ENCODE results near the gene PAK6. TPM values are rescaled to one million over a fixed set of nuclear protein-coding genes. Genes with fewer than 3 reads are reported as not detected.

PAK6 gene
- total RNA-seq, 4 donors from 2014 or later, result 0.72 to 1.5 TPM; not detected in 2

- no peak for ATAC-seq (ENCODE audit: low FRiP score)
- TF ChIP-seq, protein P1, sequence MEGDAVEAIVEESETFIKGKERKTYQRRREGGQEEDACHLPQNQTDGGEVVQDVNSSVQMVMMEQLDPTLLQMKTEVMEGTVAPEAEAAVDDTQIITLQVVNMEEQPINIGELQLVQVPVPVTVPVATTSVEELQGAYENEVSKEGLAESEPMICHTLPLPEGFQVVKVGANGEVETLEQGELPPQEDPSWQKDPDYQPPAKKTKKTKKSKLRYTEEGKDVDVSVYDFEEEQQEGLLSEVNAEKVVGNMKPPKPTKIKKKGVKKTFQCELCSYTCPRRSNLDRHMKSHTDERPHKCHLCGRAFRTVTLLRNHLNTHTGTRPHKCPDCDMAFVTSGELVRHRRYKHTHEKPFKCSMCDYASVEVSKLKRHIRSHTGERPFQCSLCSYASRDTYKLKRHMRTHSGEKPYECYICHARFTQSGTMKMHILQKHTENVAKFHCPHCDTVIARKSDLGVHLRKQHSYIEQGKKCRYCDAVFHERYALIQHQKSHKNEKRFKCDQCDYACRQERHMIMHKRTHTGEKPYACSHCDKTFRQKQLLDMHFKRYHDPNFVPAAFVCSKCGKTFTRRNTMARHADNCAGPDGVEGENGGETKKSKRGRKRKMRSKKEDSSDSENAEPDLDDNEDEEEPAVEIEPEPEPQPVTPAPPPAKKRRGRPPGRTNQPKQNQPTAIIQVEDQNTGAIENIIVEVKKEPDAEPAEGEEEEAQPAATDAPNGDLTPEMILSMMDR (IDR thresholded peaks at IDR 0.05), result no peak
- DNase-seq (ENCODE audit: low spot score), result no peak
These were observed 53.4 kb downstream of the PAK6 start for GRCh38 chr15:40292246-40292645.

DNA sequence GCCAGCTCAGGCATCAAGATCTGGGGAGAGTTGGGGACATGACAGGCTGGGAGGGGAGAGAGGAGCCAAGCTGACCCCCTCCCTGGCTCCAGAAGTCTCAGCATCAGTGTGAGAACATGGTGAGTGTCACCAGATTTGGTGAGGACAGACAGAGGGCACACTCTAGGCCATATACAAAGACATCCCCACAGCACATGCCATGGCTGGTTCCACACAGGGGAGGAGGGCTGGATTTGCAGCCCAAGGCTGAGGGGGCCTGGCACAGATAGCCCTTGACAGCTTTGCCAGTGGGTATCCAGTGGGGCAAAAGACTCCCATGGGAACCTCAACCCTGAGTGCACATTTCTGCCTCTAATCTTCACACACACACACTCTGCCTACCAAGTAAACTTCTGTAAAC lies 54.1 kb downstream of the PAK6 start:
- ATAC-seq (ENCODE audit: low FRiP score), result no peak
- no peak for DNase-seq (ENCODE audit: low spot score)
- TF ChIP-seq, protein P1 (IDR thresholded peaks at IDR 0.05), result no peak

DNA sequence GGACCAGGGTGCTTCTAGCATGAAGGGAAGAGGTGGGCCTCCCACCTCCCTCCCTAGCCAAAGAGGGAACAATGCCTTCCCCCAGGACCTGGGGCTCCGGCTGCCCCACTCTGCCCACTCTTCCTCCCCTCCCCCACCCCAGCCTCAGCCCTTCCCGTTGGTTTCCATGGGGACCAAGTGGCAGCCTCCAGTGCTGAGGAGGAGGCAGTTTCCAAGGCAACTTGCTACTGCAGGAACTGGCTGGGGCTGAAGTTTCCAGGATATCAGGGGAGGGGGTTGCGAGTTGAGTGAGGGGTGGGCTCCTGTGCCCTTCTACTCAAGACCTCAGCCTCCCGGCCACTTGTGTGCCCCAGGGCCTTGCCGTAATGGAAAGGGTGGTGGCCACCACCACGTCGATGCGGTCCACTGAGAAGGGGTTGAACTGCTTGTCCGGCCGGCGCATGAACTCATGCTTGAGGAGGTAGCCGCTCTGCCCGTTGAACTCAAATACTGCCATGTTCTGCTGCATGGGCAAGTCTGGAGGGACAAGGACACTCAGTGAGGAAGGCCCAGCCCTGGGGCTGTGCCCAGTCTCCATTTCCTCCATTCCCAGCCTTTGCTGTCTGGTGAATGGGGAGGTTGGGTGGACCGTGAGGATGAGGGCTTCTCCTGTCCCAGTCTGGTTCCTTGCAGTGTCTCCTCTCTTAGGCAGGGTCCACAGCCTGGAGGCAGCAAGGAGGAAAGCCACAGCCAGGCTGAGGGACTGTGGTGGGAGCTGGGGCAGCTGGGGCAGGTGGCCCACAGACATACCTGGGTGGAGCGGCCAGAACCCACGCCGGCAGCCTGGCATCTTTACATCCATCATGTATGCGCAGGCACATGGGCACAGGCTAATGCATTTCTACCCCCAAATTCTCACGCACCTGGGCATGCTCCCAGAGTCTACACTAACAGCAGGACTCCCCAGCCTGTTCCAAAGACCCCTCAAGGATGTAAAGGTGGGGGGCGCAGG lies 55.3 kb downstream of the PAK6 start:
- DNase-seq (ENCODE audit: low spot score) (no peak), ATAC-seq (ENCODE audit: low FRiP score) (no peak)
- TF ChIP-seq, protein P1 (IDR thresholded peaks at IDR 0.05), result no peak

GRCh38 chr15:40295297-40295696 lies 56.4 kb downstream of the PAK6 start:
- ATAC-seq (ENCODE audit: low FRiP score) (no peak), DNase-seq (ENCODE audit: low spot score) (no peak)
- TF ChIP-seq, protein P1 (IDR thresholded peaks at IDR 0.05), result no peak

GRCh38 chr15:40295877-40296560 lies 57.2 kb downstream of the PAK6 start:
- ATAC-seq (ENCODE audit: low FRiP score), result no peak
- TF ChIP-seq, protein P1 (IDR thresholded peaks at IDR 0.05), result no peak
- no peak for DNase-seq (ENCODE audit: low spot score)

- TF ChIP-seq, protein P1 (IDR thresholded peaks at IDR 0.05), result no peak
- ATAC-seq (ENCODE audit: low FRiP score) (no peak), DNase-seq (ENCODE audit: low spot score) (no peak)
These were observed 57.8 kb downstream of the PAK6 start for GRCh38 chr15:40296561-40297230.

Measured in omental fat pad (tissue), 4 donors.